H9 (cell line): ENCODE measurements around the gene RALA. TPM values are rescaled to one million over a fixed set of nuclear protein-coding genes. Genes with fewer than 3 reads are reported as not detected.

Experiments
- DNase-seq: peaks from one replicate; pipeline ENCODE4 v3.0.0-alpha.2; 2017
- H2AFZ ChIP-seq: one replicate; pipeline ENCODE4 v1.6.1; 2013; ENCODE audit warnings: mild to moderate bottlenecking, low read length, control low read depth, moderate library complexity
- H2AK5ac ChIP-seq: 2 replicates; pipeline ENCODE4 v1.6.1; 2013; ENCODE audit warnings: low read length, control low read depth, mixed read lengths; ENCODE audit not compliant: insufficient read length
- H2BK120ac ChIP-seq: one replicate; pipeline ENCODE4 v1.6.1; 2013; ENCODE audit warnings: low read depth, mild to moderate bottlenecking, low read length, control low read depth, inconsistent platforms; ENCODE audit not compliant: poor library complexity, severe bottlenecking
- H2BK12ac ChIP-seq: 2 replicates; pipeline ENCODE4 v1.6.1; 2013; ENCODE audit warnings: low read length, control low read depth, mixed read lengths, low read depth; ENCODE audit not compliant: insufficient read length
- H2BK15ac ChIP-seq: 2 replicates; pipeline ENCODE4 v1.6.1; 2013; ENCODE audit warnings: low read depth, low read length, control low read depth
- H2BK20ac ChIP-seq: one replicate; pipeline ENCODE4 v1.6.1; 2013; ENCODE audit warnings: low read depth, mild to moderate bottlenecking, low read length, control low read depth, inconsistent platforms; ENCODE audit not compliant: poor library complexity, severe bottlenecking
- H2BK5ac ChIP-seq: 2 replicates; pipeline ENCODE4 v1.6.1; 2013; ENCODE audit warnings: low read length, control low read depth, mixed read lengths; ENCODE audit not compliant: insufficient read length
- H3K14ac ChIP-seq: 2 replicates; pipeline ENCODE4 v1.6.1; 2013; ENCODE audit warnings: low read length, control low read depth; ENCODE audit not compliant: insufficient read depth
- H3K18ac ChIP-seq: 2 replicates; pipeline ENCODE4 v1.6.1; 2013; ENCODE audit warnings: low read depth, mild to moderate bottlenecking, mixed read lengths, low read length, control low read depth; ENCODE audit not compliant: insufficient read length
- H3K23ac ChIP-seq: 2 replicates; pipeline ENCODE4 v1.6.1; 2013; ENCODE audit warnings: low read length, control low read depth, mixed read lengths, low read depth; ENCODE audit not compliant: insufficient read length
- H3K23me2 ChIP-seq: 2 replicates; pipeline ENCODE4 v1.6.1; 2013; ENCODE audit warnings: low read depth, mild to moderate bottlenecking, mixed read lengths, low read length, control low read depth; ENCODE audit not compliant: insufficient read length, poor library complexity, severe bottlenecking
- H3K27ac ChIP-seq: 2 replicates; pipeline ENCODE4 v1.5.1; 2013; ENCODE audit warnings: low read length, control low read depth, mixed read lengths, low read depth; ENCODE audit not compliant: insufficient read length
- H3K27me3 ChIP-seq: 2 replicates; pipeline ENCODE4 v1.6.1; 2013; ENCODE audit warnings: low read length, control low read depth, inconsistent platforms; ENCODE audit not compliant: insufficient read depth
- H3K4ac ChIP-seq: 2 replicates; pipeline ENCODE4 v1.6.1; 2013; ENCODE audit warnings: low read depth, mild to moderate bottlenecking, control low read depth, inconsistent platforms, low read length, moderate library complexity
- H3K4me1 ChIP-seq: 2 replicates; pipeline ENCODE4 v1.6.1; 2013; ENCODE audit warnings: low read length, control low read depth, inconsistent platforms; ENCODE audit not compliant: insufficient read depth
- H3K4me2 ChIP-seq: 2 replicates; pipeline ENCODE4 v1.6.1; 2013; ENCODE audit warnings: low read length, control low read depth, mixed read lengths; ENCODE audit not compliant: insufficient read length, insufficient read depth
- H3K56ac ChIP-seq: 2 replicates; pipeline ENCODE4 v1.6.1; 2013; ENCODE audit warnings: low read depth, mild to moderate bottlenecking, mixed read lengths, low read length, control low read depth; ENCODE audit not compliant: insufficient read length
- H3K79me1 ChIP-seq: 2 replicates; pipeline ENCODE4 v1.6.1; 2013; ENCODE audit warnings: low read depth, mild to moderate bottlenecking, moderate library complexity, low read length, control low read depth, inconsistent platforms; ENCODE audit not compliant: insufficient read depth, poor library complexity, severe bottlenecking
- H3K79me2 ChIP-seq: 2 replicates; pipeline ENCODE4 v1.6.1; 2013; ENCODE audit warnings: low read length, control low read depth, inconsistent platforms; ENCODE audit not compliant: insufficient read depth
- H3K9ac ChIP-seq: 2 replicates; pipeline ENCODE4 v1.6.1; 2013; ENCODE audit warnings: low read length, control low read depth, mixed read lengths; ENCODE audit not compliant: insufficient read length; ENCODE audit errors: extremely low read depth
- H3K9me3 ChIP-seq: one replicate; pipeline ENCODE4 v1.6.1; 2013; ENCODE audit warnings: low read depth, low read length, inconsistent platforms; ENCODE audit not compliant: control insufficient read depth
- H3T11ph ChIP-seq: one replicate; pipeline ENCODE4 v1.6.1; 2013; ENCODE audit warnings: mild to moderate bottlenecking, low read length, control low read depth, inconsistent platforms
- H4K20me1 ChIP-seq: one replicate; pipeline ENCODE4 v1.6.1; 2013; ENCODE audit not compliant: control insufficient read depth, insufficient read length, insufficient read depth
- H4K5ac ChIP-seq: 2 replicates; pipeline ENCODE4 v1.6.1; 2013; ENCODE audit warnings: low read depth, mild to moderate bottlenecking, mixed read lengths, low read length, control low read depth; ENCODE audit not compliant: insufficient read length
- H4K8ac ChIP-seq: replicated peaks from 2 replicates; pipeline ENCODE4 v1.6.1; 2013; ENCODE audit warnings: low read length, control low read depth, mixed read lengths, low read depth; ENCODE audit not compliant: insufficient read length
- H4K91ac ChIP-seq: 2 replicates; pipeline ENCODE4 v1.6.1; 2013; ENCODE audit warnings: low read depth, mild to moderate bottlenecking, moderate library complexity, mixed read lengths, low read length, control low read depth; ENCODE audit not compliant: insufficient read length
- H3K27ac Mint-ChIP-seq, 3 experiments: 2 replicates in 2 of 3; 3 replicates in 1 of 3; pipeline ENCODE4 v1.8.0; 2020 to 2021; ENCODE audit warnings: mixed read lengths in 3 of 3, mild to moderate bottlenecking in 1 of 3, moderate library complexity in 1 of 3
- H3K27me3 Mint-ChIP-seq: 2 replicates; pipeline ENCODE4 v1.8.0; 2021; ENCODE audit warnings: low read depth, mild to moderate bottlenecking, moderate library complexity, mixed read lengths
- H3K36me3 Mint-ChIP-seq, 3 experiments: 2 replicates in 2 of 3; 3 replicates in 1 of 3; pipeline ENCODE4 v1.8.0; 2020 to 2021; ENCODE audit warnings: low read depth in 3 of 3, mixed read lengths in 3 of 3; ENCODE audit not compliant: insufficient read depth in 1 of 3
- H3K4me1 Mint-ChIP-seq, 2 experiments: 2 replicates each; pipeline ENCODE4 v1.8.0; 2020; ENCODE audit warnings: mixed read lengths in 2 of 2
- H3K4me3 Mint-ChIP-seq, 2 experiments: 2 replicates in 1 of 2; 3 replicates in 1 of 2; pipeline ENCODE4 v1.8.0; 2020 to 2021; ENCODE audit warnings: mild to moderate bottlenecking in 2 of 2, mixed read lengths in 2 of 2, moderate library complexity in 1 of 2
- H3K9me3 Mint-ChIP-seq, 2 experiments: 2 replicates in 1 of 2; 3 replicates in 1 of 2; pipeline ENCODE4 v1.8.0; 2020; ENCODE audit warnings: mild to moderate bottlenecking in 2 of 2, mixed read lengths in 2 of 2, moderate library complexity in 1 of 2
- WGBS: extraction: QIAGEN DNeasy Blood & Tissue Kit; methylation state at CpG from one replicate; pipeline ENCODE4 v1.1.7; 2013; ENCODE audit warnings: missing lambda C conversion rate, low lambda C conversion rate, mixed read lengths; ENCODE audit not compliant: insufficient read length; ENCODE audit errors: extremely low coverage; 5-methylcytosine and 5-hydroxymethylcytosine counted together
- total RNA-seq: library from RNA; stranded (reverse); gene quantifications from 2 replicates; pipeline ENCODE4 v1.2.1, GENCODE V29; 2021
- TF ChIP-seq, protein P1 (sequence below): fragments of 200-600 bp; sonication (generic); conservative IDR thresholded peaks from 3 replicates; pipeline ENCODE4 v1.8.0; 2021; ENCODE audit warnings: antibody characterized with exemption, mild to moderate bottlenecking

The RALA gene
- total RNA-seq, 1 experiment from 2014 or later = 57.5 TPM

DNA sequence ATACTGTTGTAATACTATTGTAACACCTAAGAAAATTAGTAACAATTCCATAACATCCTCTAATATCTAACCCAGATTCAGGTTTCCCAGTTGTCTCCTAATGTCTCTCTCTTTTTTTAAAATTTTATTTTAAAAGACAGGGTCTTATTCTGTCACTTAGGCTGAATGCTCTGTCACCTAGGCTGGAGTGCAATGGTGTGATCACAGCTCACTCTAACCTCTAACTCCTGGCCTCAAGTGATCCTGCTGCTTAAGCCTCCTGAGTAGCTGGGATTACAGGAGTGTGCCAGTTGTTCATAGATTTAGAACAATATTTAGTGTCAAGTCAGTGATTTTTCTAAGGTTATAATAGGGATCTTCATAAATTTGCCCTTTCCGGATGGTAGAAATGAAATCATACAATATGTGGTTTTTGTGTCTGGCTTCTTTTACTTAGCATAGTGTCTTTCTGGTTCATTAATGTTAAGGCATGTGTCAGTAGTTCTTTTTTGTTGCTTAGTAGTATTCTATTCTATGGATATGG lies 14.7 kb downstream of the RALA start:
- peaks cover 6% of the 10 kb centered on the region for H3K79me1 ChIP-seq
- no peaks in the 10 kb centered on the region for H4K20me1 ChIP-seq
- no peak overlapping the region for H3K9ac ChIP-seq
- H3T11ph ChIP-seq = no peak overlapping the region
- H4K8ac ChIP-seq = no peak overlapping the region
- H3K4ac ChIP-seq = no peak overlapping the region
- no peak overlapping the region for H3K27ac Mint-ChIP-seq
- H3K56ac ChIP-seq = no peak overlapping the region
- no CpG with 5 or more reads among the region's 1 CpG for WGBS
- no peak overlapping the region for H4K91ac ChIP-seq
- no peak for DNase-seq
- no peak overlapping the region for H2BK20ac ChIP-seq
- no peaks in the 10 kb centered on the region for H3K27me3 Mint-ChIP-seq
- H3K4me1 Mint-ChIP-seq = peaks cover 44 to 46% of the 10 kb centered on the region in 2 experiments
- no peak overlapping the region for H2BK15ac ChIP-seq
- no peaks in the 10 kb centered on the region for H3K9me3 ChIP-seq
- H3K79me2 ChIP-seq = peaks cover 21% of the 10 kb centered on the region; the same call in 1 of the 2 replicates
- no peaks in the 10 kb centered on the region for H3K9me3 Mint-ChIP-seq
- H3K4me1 ChIP-seq = peaks cover 6% of the 10 kb centered on the region; the same call in 1 of the 2 replicates
- no peak overlapping the region for H2BK120ac ChIP-seq
- H2AK5ac ChIP-seq = no peak overlapping the region
- H3K14ac ChIP-seq = no peak overlapping the region
- H2BK12ac ChIP-seq = no peak overlapping the region
- peaks cover 18 to 30% (median 24%) of the 10 kb centered on the region in 3 experiments for H3K36me3 Mint-ChIP-seq
- H3K23ac ChIP-seq = no peak overlapping the region
- H3K27me3 ChIP-seq = no peaks in the 10 kb centered on the region
- no peak overlapping the region for H4K5ac ChIP-seq
- H3K4me2 ChIP-seq = no peak overlapping the region
- no peak overlapping the region for H2BK5ac ChIP-seq
- no peak overlapping the region for H2AFZ ChIP-seq
- no peaks in the 10 kb centered on the region for H3K23me2 ChIP-seq
- H3K27ac ChIP-seq = no peak overlapping the region
- H3K18ac ChIP-seq = no peak overlapping the region
- no peak overlapping the region for H3K4me3 Mint-ChIP-seq
- TF ChIP-seq, protein P1, sequence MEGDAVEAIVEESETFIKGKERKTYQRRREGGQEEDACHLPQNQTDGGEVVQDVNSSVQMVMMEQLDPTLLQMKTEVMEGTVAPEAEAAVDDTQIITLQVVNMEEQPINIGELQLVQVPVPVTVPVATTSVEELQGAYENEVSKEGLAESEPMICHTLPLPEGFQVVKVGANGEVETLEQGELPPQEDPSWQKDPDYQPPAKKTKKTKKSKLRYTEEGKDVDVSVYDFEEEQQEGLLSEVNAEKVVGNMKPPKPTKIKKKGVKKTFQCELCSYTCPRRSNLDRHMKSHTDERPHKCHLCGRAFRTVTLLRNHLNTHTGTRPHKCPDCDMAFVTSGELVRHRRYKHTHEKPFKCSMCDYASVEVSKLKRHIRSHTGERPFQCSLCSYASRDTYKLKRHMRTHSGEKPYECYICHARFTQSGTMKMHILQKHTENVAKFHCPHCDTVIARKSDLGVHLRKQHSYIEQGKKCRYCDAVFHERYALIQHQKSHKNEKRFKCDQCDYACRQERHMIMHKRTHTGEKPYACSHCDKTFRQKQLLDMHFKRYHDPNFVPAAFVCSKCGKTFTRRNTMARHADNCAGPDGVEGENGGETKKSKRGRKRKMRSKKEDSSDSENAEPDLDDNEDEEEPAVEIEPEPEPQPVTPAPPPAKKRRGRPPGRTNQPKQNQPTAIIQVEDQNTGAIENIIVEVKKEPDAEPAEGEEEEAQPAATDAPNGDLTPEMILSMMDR = no peak
